Measurements from ENCODE around the gene CCDC50. TPM values are rescaled to one million over a fixed set of nuclear protein-coding genes. Genes with fewer than 3 reads are reported as not detected.

CCDC50 gene
- total RNA-seq, 1 experiment from 2014 or later: not detected

GRCh38 chr3:191294291-191294690, 34.9 kb upstream of the CCDC50 start:
- no peaks in the 10 kb centered on the region for H3K27me3 ChIP-seq (ENCODE audit: low read length)
- H3K36me3 ChIP-seq (ENCODE audit: insufficient read depth, low read length): no peaks in the 10 kb centered on the region
- H3K4me1 ChIP-seq (ENCODE audit: low read length): no peaks in the 10 kb centered on the region
- no peak overlapping the region for H3K4me2 ChIP-seq (ENCODE audit: low read depth, low read length, poor library complexity, severe bottlenecking)
- no peak for DNase-seq
- no peak overlapping the region for H2AFZ ChIP-seq (ENCODE audit: low read length)
- H3K79me2 ChIP-seq (ENCODE audit: low read length): no peaks in the 10 kb centered on the region
- H3K9me3 ChIP-seq (ENCODE audit: low read length): peaks cover 48% of the 10 kb centered on the region
- no peaks in the 10 kb centered on the region for H3K9me2 ChIP-seq (replicated peaks; ENCODE audit: insufficient read depth, low read length)
- H3K4me3 ChIP-seq (ENCODE audit: low read length): no peak overlapping the region
- no peaks in the 10 kb centered on the region for H4K20me1 ChIP-seq (ENCODE audit: insufficient read depth, low read depth, low read length)
- H3K9ac ChIP-seq (ENCODE audit: low read length): no peak overlapping the region
- no peak overlapping the region for H3K27ac ChIP-seq (ENCODE audit: low read length)

- Histone ChIP-seq H2AFZ (ENCODE audit: low read length) (no peak overlapping the region), H3K9ac (ENCODE audit: low read length) (no peak overlapping the region), H4K20me1 (ENCODE audit: insufficient read depth, low read depth, low read length) (no peaks in the 10 kb centered on the region), H3K4me2 (ENCODE audit: low read depth, low read length, poor library complexity, severe bottlenecking) (no peak overlapping the region), H3K4me1 (ENCODE audit: low read length) (no peaks in the 10 kb centered on the region), H3K36me3 (ENCODE audit: insufficient read depth, low read length) (no peaks in the 10 kb centered on the region), H3K27me3 (ENCODE audit: low read length) (no peaks in the 10 kb centered on the region), H3K27ac (ENCODE audit: low read length) (no peak overlapping the region), H3K9me2 (replicated peaks; ENCODE audit: insufficient read depth, low read length) (no peaks in the 10 kb centered on the region), H3K9me3 (ENCODE audit: low read length) (peaks cover 44% of the 10 kb centered on the region), H3K79me2 (ENCODE audit: low read length) (no peaks in the 10 kb centered on the region), H3K4me3 (ENCODE audit: low read length) (no peak overlapping the region)
- DNase-seq: no peak
Measured at GRCh38 chr3:191296041-191296541, 33.1 kb upstream of the CCDC50 start.

GRCh38 chr3:191298846-191299245, 30.3 kb upstream of the CCDC50 start:
- H3K4me3 ChIP-seq (ENCODE audit: low read length): no peak overlapping the region
- peaks cover 35% of the 10 kb centered on the region for H3K9me3 ChIP-seq (ENCODE audit: low read length)
- H3K4me2 ChIP-seq (ENCODE audit: low read depth, low read length, poor library complexity, severe bottlenecking): no peak overlapping the region
- no peak overlapping the region for H2AFZ ChIP-seq (ENCODE audit: low read length)
- no peak overlapping the region for H3K27ac ChIP-seq (ENCODE audit: low read length)
- no peak overlapping the region for H3K9ac ChIP-seq (ENCODE audit: low read length)
- H3K27me3 ChIP-seq (ENCODE audit: low read length): no peaks in the 10 kb centered on the region
- DNase-seq: no peak
- H3K4me1 ChIP-seq (ENCODE audit: low read length): no peaks in the 10 kb centered on the region
- H3K36me3 ChIP-seq (ENCODE audit: insufficient read depth, low read length): no peaks in the 10 kb centered on the region
- no peaks in the 10 kb centered on the region for H3K9me2 ChIP-seq (replicated peaks; ENCODE audit: insufficient read depth, low read length)
- H4K20me1 ChIP-seq (ENCODE audit: insufficient read depth, low read depth, low read length): no peaks in the 10 kb centered on the region
- H3K79me2 ChIP-seq (ENCODE audit: low read length): no peaks in the 10 kb centered on the region

GRCh38 chr3:191300422-191300821, 28.8 kb upstream of the CCDC50 start:
- no peak overlapping the region for H3K27ac ChIP-seq (ENCODE audit: low read length)
- H3K9me3 ChIP-seq (ENCODE audit: low read length): peaks cover 26% of the 10 kb centered on the region
- H3K79me2 ChIP-seq (ENCODE audit: low read length): no peaks in the 10 kb centered on the region
- no peaks in the 10 kb centered on the region for H3K27me3 ChIP-seq (ENCODE audit: low read length)
- H3K4me3 ChIP-seq (ENCODE audit: low read length): no peak overlapping the region
- no peak for DNase-seq
- no peaks in the 10 kb centered on the region for H3K36me3 ChIP-seq (ENCODE audit: insufficient read depth, low read length)
- no peaks in the 10 kb centered on the region for H4K20me1 ChIP-seq (ENCODE audit: insufficient read depth, low read depth, low read length)
- no peak overlapping the region for H2AFZ ChIP-seq (ENCODE audit: low read length)
- no peaks in the 10 kb centered on the region for H3K9me2 ChIP-seq (replicated peaks; ENCODE audit: insufficient read depth, low read length)
- no peak overlapping the region for H3K4me2 ChIP-seq (ENCODE audit: low read depth, low read length, poor library complexity, severe bottlenecking)
- H3K4me1 ChIP-seq (ENCODE audit: low read length): no peaks in the 10 kb centered on the region
- no peak overlapping the region for H3K9ac ChIP-seq (ENCODE audit: low read length)

- DNase-seq: no peak
- Histone ChIP-seq H3K9me3 (ENCODE audit: low read length) (peaks cover 21% of the 10 kb centered on the region), H3K79me2 (ENCODE audit: low read length) (no peaks in the 10 kb centered on the region), H3K4me3 (ENCODE audit: low read length) (no peak overlapping the region), H4K20me1 (ENCODE audit: insufficient read depth, low read depth, low read length) (no peaks in the 10 kb centered on the region), H3K36me3 (ENCODE audit: insufficient read depth, low read length) (no peaks in the 10 kb centered on the region), H3K27me3 (ENCODE audit: low read length) (no peaks in the 10 kb centered on the region), H3K9ac (ENCODE audit: low read length) (no peak overlapping the region), H3K4me1 (ENCODE audit: low read length) (no peaks in the 10 kb centered on the region), H3K4me2 (ENCODE audit: low read depth, low read length, poor library complexity, severe bottlenecking) (no peak overlapping the region), H2AFZ (ENCODE audit: low read length) (no peak overlapping the region), H3K27ac (ENCODE audit: low read length) (no peak overlapping the region), H3K9me2 (replicated peaks; ENCODE audit: insufficient read depth, low read length) (no peaks in the 10 kb centered on the region)
Measured at GRCh38 chr3:191301017-191301416, 28.2 kb upstream of the CCDC50 start.

- no peak overlapping the region for H3K4me2 ChIP-seq (ENCODE audit: low read depth, low read length, poor library complexity, severe bottlenecking)
- H4K20me1 ChIP-seq (ENCODE audit: insufficient read depth, low read depth, low read length): no peaks in the 10 kb centered on the region
- H3K9me3 ChIP-seq (ENCODE audit: low read length): peaks cover 16% of the 10 kb centered on the region
- no peak overlapping the region for H2AFZ ChIP-seq (ENCODE audit: low read length)
- DNase-seq: no peak
- no peaks in the 10 kb centered on the region for H3K27me3 ChIP-seq (ENCODE audit: low read length)
- no peaks in the 10 kb centered on the region for H3K36me3 ChIP-seq (ENCODE audit: insufficient read depth, low read length)
- H3K4me1 ChIP-seq (ENCODE audit: low read length): no peaks in the 10 kb centered on the region
- no peak overlapping the region for H3K9ac ChIP-seq (ENCODE audit: low read length)
- no peak overlapping the region for H3K4me3 ChIP-seq (ENCODE audit: low read length)
- H3K27ac ChIP-seq (ENCODE audit: low read length): no peak overlapping the region
- H3K9me2 ChIP-seq (replicated peaks; ENCODE audit: insufficient read depth, low read length): no peaks in the 10 kb centered on the region
- H3K79me2 ChIP-seq (ENCODE audit: low read length): no peaks in the 10 kb centered on the region
Measured at GRCh38 chr3:191301782-191302411, 27.3 kb upstream of the CCDC50 start.

GRCh38 chr3:191302451-191302850, 26.7 kb upstream of the CCDC50 start:
- no peak overlapping the region for H3K4me2 ChIP-seq (ENCODE audit: low read depth, low read length, poor library complexity, severe bottlenecking)
- no peaks in the 10 kb centered on the region for H3K9me2 ChIP-seq (replicated peaks; ENCODE audit: insufficient read depth, low read length)
- H3K9ac ChIP-seq (ENCODE audit: low read length): no peak overlapping the region
- H3K27me3 ChIP-seq (ENCODE audit: low read length): no peaks in the 10 kb centered on the region
- H3K4me3 ChIP-seq (ENCODE audit: low read length): no peak overlapping the region
- no peak overlapping the region for H3K27ac ChIP-seq (ENCODE audit: low read length)
- DNase-seq: no peak
- H4K20me1 ChIP-seq (ENCODE audit: insufficient read depth, low read depth, low read length): no peaks in the 10 kb centered on the region
- H3K9me3 ChIP-seq (ENCODE audit: low read length): peaks cover 16% of the 10 kb centered on the region
- H3K36me3 ChIP-seq (ENCODE audit: insufficient read depth, low read length): no peaks in the 10 kb centered on the region
- H2AFZ ChIP-seq (ENCODE audit: low read length): no peak overlapping the region
- H3K79me2 ChIP-seq (ENCODE audit: low read length): no peaks in the 10 kb centered on the region
- no peaks in the 10 kb centered on the region for H3K4me1 ChIP-seq (ENCODE audit: low read length)

GRCh38 chr3:191303596-191303995, 25.6 kb upstream of the CCDC50 start:
- no peak overlapping the region for H2AFZ ChIP-seq (ENCODE audit: low read length)
- no peak for DNase-seq

More at GRCh38 chr3:191303596-191303995, 25.6 kb upstream of the CCDC50 start:
- H3K9ac ChIP-seq (ENCODE audit: low read length): no peak overlapping the region
- no peaks in the 10 kb centered on the region for H4K20me1 ChIP-seq (ENCODE audit: insufficient read depth, low read depth, low read length)
- no peaks in the 10 kb centered on the region for H3K27me3 ChIP-seq (ENCODE audit: low read length)
- H3K36me3 ChIP-seq (ENCODE audit: insufficient read depth, low read length): no peaks in the 10 kb centered on the region
- H3K9me3 ChIP-seq (ENCODE audit: low read length): peaks cover 16% of the 10 kb centered on the region
- no peaks in the 10 kb centered on the region for H3K4me1 ChIP-seq (ENCODE audit: low read length)
- no peaks in the 10 kb centered on the region for H3K9me2 ChIP-seq (replicated peaks; ENCODE audit: insufficient read depth, low read length)
- no peak overlapping the region for H3K4me3 ChIP-seq (ENCODE audit: low read length)
- H3K79me2 ChIP-seq (ENCODE audit: low read length): no peaks in the 10 kb centered on the region
- no peak overlapping the region for H3K27ac ChIP-seq (ENCODE audit: low read length)
- no peak overlapping the region for H3K4me2 ChIP-seq (ENCODE audit: low read depth, low read length, poor library complexity, severe bottlenecking)
